Fibroblast of lung (primary cell): ENCODE results near the gene PDZRN4. TPM values are rescaled to one million over a fixed set of nuclear protein-coding genes. Genes with fewer than 3 reads are reported as not detected.
"Not testable (repeated sequence)": the region's sequence is repeated elsewhere in the genome, so short reads cannot be mapped to it uniquely, and the experiment has no call there.

Source experiments
- DNase-seq, 2 donors: peaks; one replicate each; pipeline versions ENCODE4 v3.0.0 to v3.0.0-alpha.2; 2010; ENCODE audit warnings: low read depth in 2 of 2
- H2AFZ ChIP-seq: 2 replicates; pipeline ENCODE4 v1.5.1; 2012; ENCODE audit warnings: low read length, control low read depth, inconsistent platforms
- H3K27ac ChIP-seq: 2 replicates; pipeline ENCODE4 v1.5.1; 2011; ENCODE audit warnings: low read length, control low read depth; ENCODE audit not compliant: insufficient read depth
- H3K27me3 ChIP-seq: 2 replicates; pipeline ENCODE4 v1.5.1; 2011; ENCODE audit warnings: mild to moderate bottlenecking, low read length; ENCODE audit not compliant: control insufficient read depth, insufficient read depth
- H3K36me3 ChIP-seq: 2 replicates; pipeline ENCODE4 v1.5.1; 2011; ENCODE audit warnings: low read length; ENCODE audit not compliant: control insufficient read depth, insufficient read depth
- H3K4me1 ChIP-seq: 2 replicates; pipeline ENCODE4 v1.5.1; 2011; ENCODE audit warnings: low read length; ENCODE audit not compliant: control insufficient read depth, insufficient read depth; ENCODE audit errors: extremely low read depth
- H3K4me2 ChIP-seq: 2 replicates; pipeline ENCODE4 v1.5.1; 2011; ENCODE audit warnings: low read length, control low read depth; ENCODE audit not compliant: insufficient read depth; ENCODE audit errors: extremely low read depth
- H3K4me3 ChIP-seq, 4 experiments: fragments of 200-600 bp in 1 of 4; sonication (generic) in 1 of 4; replicated peaks in 1 of 4; 2 replicates each; pipeline ENCODE4 v1.5.1; 2011 to 2016; ENCODE audit warnings: low read length in 4 of 4, low read depth in 3 of 4, mild to moderate bottlenecking in 3 of 4, control low read depth in 2 of 4, inconsistent platforms in 1 of 4, mixed read lengths in 1 of 4; ENCODE audit not compliant: insufficient read depth in 1 of 4; ENCODE audit errors: control extremely low read depth in 1 of 4
- H3K79me2 ChIP-seq: 2 replicates; pipeline ENCODE4 v1.5.1; 2012; ENCODE audit warnings: mild to moderate bottlenecking, low read length, inconsistent platforms; ENCODE audit not compliant: control insufficient read depth, insufficient read depth
- H3K9ac ChIP-seq: 2 replicates; pipeline ENCODE4 v1.5.1; 2011; ENCODE audit warnings: mild to moderate bottlenecking, low read length, control low read depth; ENCODE audit not compliant: insufficient read depth
- H3K9me3 ChIP-seq: 2 replicates; pipeline ENCODE4 v1.5.1; 2012; ENCODE audit warnings: low read depth, low read length; ENCODE audit not compliant: control insufficient read depth, insufficient read depth
- H4K20me1 ChIP-seq: 2 replicates; pipeline ENCODE4 v1.5.1; 2011; ENCODE audit warnings: low read length; ENCODE audit not compliant: control insufficient read depth, insufficient read depth; ENCODE audit errors: extremely low read depth
- CTCF ChIP-seq, 2 donors: IDR thresholded peaks in 1 of 2; conservative IDR thresholded peaks in 1 of 2; 1 replicate in 1 of 2; 2 replicates in 1 of 2; pipeline ENCODE4 v1.5.1; 2011 to 2012; ENCODE audit warnings: low read length in 2 of 2, control low read depth in 1 of 2, inconsistent platforms in 1 of 2, low read depth in 1 of 2, mild to moderate bottlenecking in 1 of 2
- EZH2 ChIP-seq: IDR thresholded peaks from 2 replicates; pipeline ENCODE4 v1.5.1; 2012; ENCODE audit warnings: low read length, control low read depth, mild to moderate bottlenecking; ENCODE audit errors: missing control alignments
- polyA plus RNA-seq, 2 donors: library from polyadenylated mRNA; depleted of rRNA in 1 of 2; stranded (reverse) in 1 of 2; unstranded in 1 of 2; fragments of >200 nt; gene quantifications; 2 replicates each; pipeline ENCODE4 v1.2.1, GENCODE V29; 2011 to 2012; ENCODE audit warnings: missing spikeins in 1 of 2
- total RNA-seq: library from RNA; depleted of rRNA; stranded (reverse); fragments of >200 nt; gene quantifications from 2 replicates; pipeline ENCODE4 v1.2.1, GENCODE V29; 2014

The PDZRN4 gene
- total and polyA plus RNA-seq, 2 donors (not counting 1 experiment from before 2014, with no cell fraction given), result not detected

- no peaks in the 10 kb centered on the region for H3K9me3 ChIP-seq
These were observed 348.8 kb downstream of the PDZRN4 start for GRCh38 chr12:41536813-41537490.

GRCh38 chr12:41537522-41537921 is 349.4 kb downstream of the PDZRN4 start:
- DNase-seq, result no peak
- H3K27ac ChIP-seq, result no peak overlapping the region
- H3K4me3 ChIP-seq, result no peak overlapping the region
- H4K20me1 ChIP-seq, result no peaks in the 10 kb centered on the region
- H3K36me3 ChIP-seq, result no peaks in the 10 kb centered on the region
- H3K9me3 ChIP-seq, result no peaks in the 10 kb centered on the region
- no peak for TF ChIP-seq EZH2
- no peak for TF ChIP-seq CTCF (conservative IDR thresholded peaks at IDR 0.05 in 1 of 2, IDR thresholded peaks at IDR 0.05 in 1 of 2; ENCODE audit: low read depth in 1 of 2, low read length in 2 of 2)
- H2AFZ ChIP-seq, result no peak overlapping the region
- no peaks in the 10 kb centered on the region for H3K27me3 ChIP-seq
- no peak overlapping the region for H3K4me2 ChIP-seq
- H3K9ac ChIP-seq, result no peak overlapping the region
- no peaks in the 10 kb centered on the region for H3K79me2 ChIP-seq
- H3K4me1 ChIP-seq, result no peaks in the 10 kb centered on the region

More at GRCh38 chr12:41536813-41537490, 348.8 kb downstream of the PDZRN4 start:
- Histone ChIP-seq H3K27ac (no peak overlapping the region), H4K20me1 (no peaks in the 10 kb centered on the region), H2AFZ (no peak overlapping the region), H3K79me2 (no peaks in the 10 kb centered on the region), H3K27me3 (no peaks in the 10 kb centered on the region), H3K9ac (no peak overlapping the region), H3K4me2 (no peak overlapping the region), H3K4me3 (no peak overlapping the region), H3K4me1 (no peaks in the 10 kb centered on the region), H3K36me3 (no peaks in the 10 kb centered on the region)
- DNase-seq, result no peak
- TF ChIP-seq CTCF (conservative IDR thresholded peaks at IDR 0.05 in 1 of 2, IDR thresholded peaks at IDR 0.05 in 1 of 2; ENCODE audit: low read depth in 1 of 2, low read length in 2 of 2), result no peak
- TF ChIP-seq EZH2, result no peak

- no peak overlapping the region for H3K4me2 ChIP-seq
- no peaks in the 10 kb centered on the region for H3K4me1 ChIP-seq
- no peaks in the 10 kb centered on the region for H3K79me2 ChIP-seq
- H3K9me3 ChIP-seq, result no peaks in the 10 kb centered on the region
- no peaks in the 10 kb centered on the region for H3K27me3 ChIP-seq
- TF ChIP-seq CTCF (conservative IDR thresholded peaks at IDR 0.05 in 1 of 2, IDR thresholded peaks at IDR 0.05 in 1 of 2; ENCODE audit: low read depth in 1 of 2, low read length in 2 of 2) (no peak), EZH2 (no peak)
- no peak overlapping the region for H3K27ac ChIP-seq
- H3K9ac ChIP-seq, result no peak overlapping the region
- H2AFZ ChIP-seq, result no peak overlapping the region
- no peaks in the 10 kb centered on the region for H4K20me1 ChIP-seq
- H3K36me3 ChIP-seq, result no peaks in the 10 kb centered on the region
- H3K4me3 ChIP-seq, result no peak overlapping the region
- DNase-seq, result no peak
These were observed 357.6 kb downstream of the PDZRN4 start for GRCh38 chr12:41545761-41546160.

- H3K4me1 ChIP-seq, H3K36me3 ChIP-seq, H3K27ac ChIP-seq, H3K9me3 ChIP-seq, H3K79me2 ChIP-seq, H3K27me3 ChIP-seq, H4K20me1 ChIP-seq, H3K9ac ChIP-seq, DNase-seq, H3K4me3 ChIP-seq, H2AFZ ChIP-seq, H3K4me2 ChIP-seq: not testable (repeated sequence)
These were observed 359.0 kb downstream of the PDZRN4 start for GRCh38 chr12:41547071-41547470.
